C4-2B (cell line): ENCODE results near the gene PRPF40A.

Experiments
- ZFX ChIP-seq: fragments of 450-650 bp; IDR thresholded peaks from 2 replicates; pipeline ENCODE4 v1.6.1; 2017
- TF ChIP-seq, protein P1 (sequence below): fragments of 450-650 bp; conservative IDR thresholded peaks from 2 replicates; pipeline ENCODE4 v1.5.1; 2017; ENCODE audit warnings: mild to moderate bottlenecking

DNA sequence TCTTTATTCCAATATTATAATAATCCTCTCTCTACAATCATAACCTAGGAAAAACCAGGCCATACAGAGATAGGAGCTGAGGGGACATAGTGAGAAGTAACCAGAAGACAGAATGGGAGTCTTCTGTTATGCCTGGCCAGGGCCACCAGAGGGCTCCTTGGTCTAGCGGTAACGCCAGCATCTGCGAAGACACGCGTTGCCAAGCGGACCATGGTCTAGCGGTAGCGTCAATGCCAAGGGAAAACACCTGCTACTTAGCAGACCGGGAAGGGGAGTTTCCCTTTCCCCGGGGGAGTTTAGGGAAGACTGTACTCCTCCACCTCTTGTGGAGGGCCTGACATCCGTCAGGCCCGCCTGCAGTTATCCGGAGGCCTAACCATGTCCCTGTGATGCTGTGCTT lies 37.8 kb upstream of the PRPF40A start:
- TF ChIP-seq, protein P1, sequence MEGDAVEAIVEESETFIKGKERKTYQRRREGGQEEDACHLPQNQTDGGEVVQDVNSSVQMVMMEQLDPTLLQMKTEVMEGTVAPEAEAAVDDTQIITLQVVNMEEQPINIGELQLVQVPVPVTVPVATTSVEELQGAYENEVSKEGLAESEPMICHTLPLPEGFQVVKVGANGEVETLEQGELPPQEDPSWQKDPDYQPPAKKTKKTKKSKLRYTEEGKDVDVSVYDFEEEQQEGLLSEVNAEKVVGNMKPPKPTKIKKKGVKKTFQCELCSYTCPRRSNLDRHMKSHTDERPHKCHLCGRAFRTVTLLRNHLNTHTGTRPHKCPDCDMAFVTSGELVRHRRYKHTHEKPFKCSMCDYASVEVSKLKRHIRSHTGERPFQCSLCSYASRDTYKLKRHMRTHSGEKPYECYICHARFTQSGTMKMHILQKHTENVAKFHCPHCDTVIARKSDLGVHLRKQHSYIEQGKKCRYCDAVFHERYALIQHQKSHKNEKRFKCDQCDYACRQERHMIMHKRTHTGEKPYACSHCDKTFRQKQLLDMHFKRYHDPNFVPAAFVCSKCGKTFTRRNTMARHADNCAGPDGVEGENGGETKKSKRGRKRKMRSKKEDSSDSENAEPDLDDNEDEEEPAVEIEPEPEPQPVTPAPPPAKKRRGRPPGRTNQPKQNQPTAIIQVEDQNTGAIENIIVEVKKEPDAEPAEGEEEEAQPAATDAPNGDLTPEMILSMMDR, result peak; percentile 28
- no peak for TF ChIP-seq ZFX
